CD4-positive, alpha-beta memory T cell (primary cell): ENCODE measurements around the gene ANKRD31. TPM values are rescaled to one million over a fixed set of nuclear protein-coding genes. Genes with fewer than 3 reads are reported as not detected.

ENCODE experiments used
- CTCF ChIA-PET: fragments of 350-600 bp; sonication (Branson Sonifier 250); formaldehyde crosslinking; loops from one replicate; lab custom pipeline; 2021; ENCODE audit warnings: inconsistent platforms; ENCODE audit not compliant: partially characterized antibody; lab: Charles Lee
- POLR2A ChIA-PET: fragments of 350-600 bp; sonication (Branson Sonifier 250); formaldehyde crosslinking; loops from one replicate; lab custom pipeline; 2021; ENCODE audit not compliant: partially characterized antibody; lab: Charles Lee
- DNase-seq, 5 donors: peaks; one replicate each; pipeline versions ENCODE4 v3.0.0 to v3.0.0-alpha.2; 2020 to 2022; ENCODE audit warnings: mixed read lengths in 1 of 5
- H3K27ac ChIP-seq: one replicate; pipeline ENCODE4 v1.7.0; 2013; ENCODE audit warnings: low read depth, low read length
- H3K27me3 ChIP-seq: 2 replicates; pipeline ENCODE4 v1.7.0; 2013; ENCODE audit warnings: mild to moderate bottlenecking, low read length, moderate library complexity; ENCODE audit not compliant: insufficient read depth
- H3K36me3 ChIP-seq: 2 replicates; pipeline ENCODE4 v1.7.0; 2013; ENCODE audit warnings: mild to moderate bottlenecking, low read length, moderate library complexity; ENCODE audit not compliant: insufficient read depth
- H3K4me1 ChIP-seq: 2 replicates; pipeline ENCODE4 v1.7.0; 2013; ENCODE audit warnings: mild to moderate bottlenecking, low read length, moderate library complexity; ENCODE audit not compliant: insufficient read depth
- H3K4me3 ChIP-seq, 2 donors: one replicate each; pipeline ENCODE4 v1.7.0; 2013; ENCODE audit warnings: low read length in 2 of 2, mild to moderate bottlenecking in 1 of 2
- H3K9me3 ChIP-seq, 2 donors: one replicate each; pipeline ENCODE4 v1.7.0; 2013; ENCODE audit warnings: low read length in 2 of 2, control low read depth in 1 of 2; ENCODE audit not compliant: control insufficient read depth in 1 of 2
- H3K27ac Mint-ChIP-seq, 7 donors: one replicate each; pipeline ENCODE4 v1.8.0; 2020 to 2021; ENCODE audit warnings: mixed read lengths in 7 of 7, mild to moderate bottlenecking in 6 of 7, inconsistent platforms in 3 of 7, moderate library complexity in 3 of 7
- H3K27me3 Mint-ChIP-seq, 2 donors: one replicate each; pipeline ENCODE4 v1.8.0; 2020 to 2021; ENCODE audit warnings: mixed read lengths in 2 of 2
- H3K36me3 Mint-ChIP-seq, 2 donors: one replicate each; pipeline ENCODE4 v1.8.0; 2020 to 2021; ENCODE audit warnings: mixed read lengths in 2 of 2, inconsistent platforms in 1 of 2, mild to moderate bottlenecking in 1 of 2
- H3K4me1 Mint-ChIP-seq, 4 donors: one replicate each; pipeline ENCODE4 v1.8.0; 2020 to 2021; ENCODE audit warnings: mixed read lengths in 4 of 4, mild to moderate bottlenecking in 1 of 4
- H3K4me3 Mint-ChIP-seq, 8 donors: one replicate each; pipeline ENCODE4 v1.8.0; 2020 to 2021; ENCODE audit warnings: mixed read lengths in 8 of 8, mild to moderate bottlenecking in 7 of 8, moderate library complexity in 6 of 8, inconsistent platforms in 3 of 8
- H3K9me3 Mint-ChIP-seq, 8 donors: one replicate each; pipeline ENCODE4 v1.8.0; 2020 to 2021; ENCODE audit warnings: mixed read lengths in 8 of 8, mild to moderate bottlenecking in 5 of 8, inconsistent platforms in 3 of 8, moderate library complexity in 1 of 8
- intact Hi-C: fragments of 100-400 bp; cut with micrococcal nuclease; formaldehyde crosslinking; loops from one replicate; pipeline ENCODE4 v1.15.1; 2023
- polyA plus RNA-seq, 2 donors: library from polyadenylated mRNA; unstranded; fragments of 300-500 nt; fragmentation: Illumina TruSeq; gene quantifications; one replicate each; pipeline ENCODE4 v1.2.3, GENCODE V29; 2021
- total RNA-seq, 2 experiments: library from RNA; stranded (reverse); gene quantifications; one replicate each; pipeline ENCODE4 v1.2.3, GENCODE V29; 2021

The ANKRD31 gene
- total and polyA plus RNA-seq, 4 experiments from 2014 or later = 0.21 to 0.86 (median 0.73) TPM; not detected in 1

- Mint-ChIP-seq H3K4me1 (no peaks in the 10 kb centered on the region), H3K9me3 (no peaks in the 10 kb centered on the region), H3K27me3 (no peaks in the 10 kb centered on the region), H3K4me3 (no peak overlapping the region), H3K36me3 (no peaks in the 10 kb centered on the region), H3K27ac (no peak overlapping the region)
- H3K4me3 ChIP-seq = no peak overlapping the region
- no peaks in the 10 kb centered on the region for H3K27me3 ChIP-seq
- ChIA-PET CTCF (no interaction called here), POLR2A (no interaction called here)
- DNase-seq = no peak
- H3K4me1 ChIP-seq = no peaks in the 10 kb centered on the region
- H3K27ac ChIP-seq = no peak overlapping the region
- no peaks in the 10 kb centered on the region for H3K36me3 ChIP-seq
- intact Hi-C loops = no loop called here
- H3K9me3 ChIP-seq = no peaks in the 10 kb centered on the region
Measured at GRCh38 chr5:75203604-75204003, 33.1 kb downstream of the ANKRD31 start.

- DNase-seq = no peak
- H3K27me3 Mint-ChIP-seq = no peaks in the 10 kb centered on the region
- intact Hi-C loops = no loop called here
- no peak overlapping the region for H3K27ac Mint-ChIP-seq
- Histone ChIP-seq H3K27ac (no peak overlapping the region), H3K4me1 (no peaks in the 10 kb centered on the region), H3K4me3 (no peak overlapping the region), H3K27me3 (no peaks in the 10 kb centered on the region), H3K9me3 (no peaks in the 10 kb centered on the region), H3K36me3 (no peaks in the 10 kb centered on the region)
- no peaks in the 10 kb centered on the region for H3K9me3 Mint-ChIP-seq
- POLR2A ChIA-PET = no interaction called here
- H3K36me3 Mint-ChIP-seq = no peaks in the 10 kb centered on the region
- no peak overlapping the region for H3K4me3 Mint-ChIP-seq
- CTCF ChIA-PET = interaction anchor here (1.5 kb wide), 1 partner anchor 152 kb away, joined by 6 read pairs; no protein-coding TSS in a partner anchor
- no peaks in the 10 kb centered on the region for H3K4me1 Mint-ChIP-seq
Measured at GRCh38 chr5:75202935-75203334, 33.7 kb downstream of the ANKRD31 start.

- Mint-ChIP-seq H3K27ac (no peak overlapping the region), H3K9me3 (no peaks in the 10 kb centered on the region)
- POLR2A ChIA-PET = no interaction called here
Measured at GRCh38 chr5:75200776-75201175, 35.9 kb downstream of the ANKRD31 start.

GRCh38 chr5:75199946-75200345 is 36.7 kb downstream of the ANKRD31 start:
- Mint-ChIP-seq H3K27me3 (no peaks in the 10 kb centered on the region), H3K4me1 (no peaks in the 10 kb centered on the region), H3K4me3 (no peak overlapping the region), H3K27ac (no peak overlapping the region), H3K9me3 (no peaks in the 10 kb centered on the region), H3K36me3 (no peaks in the 10 kb centered on the region)
- Histone ChIP-seq H3K27ac (no peak overlapping the region), H3K27me3 (no peaks in the 10 kb centered on the region), H3K36me3 (no peaks in the 10 kb centered on the region), H3K9me3 (no peaks in the 10 kb centered on the region), H3K4me3 (no peak overlapping the region), H3K4me1 (no peaks in the 10 kb centered on the region)
- DNase-seq = no peak
- intact Hi-C loops = no loop called here
- ChIA-PET CTCF (interaction anchor here (0.6 to 1.7 kb wide), 3 partner anchors 11 to 275 kb away, joined by 3 to 7 read pairs (median 3); no protein-coding TSS in a partner anchor), POLR2A (interaction anchor here (0.6 kb wide), 1 partner anchor 37 kb away, joined by 3 read pairs; the partner anchor contains the start of gene ANKRD31)

More at GRCh38 chr5:75200776-75201175, 35.9 kb downstream of the ANKRD31 start:
- no peaks in the 10 kb centered on the region for H3K27me3 ChIP-seq
- H3K36me3 Mint-ChIP-seq = no peaks in the 10 kb centered on the region
- no peak overlapping the region for H3K4me3 Mint-ChIP-seq
- CTCF ChIA-PET = interaction anchor here (1.7 kb wide), 1 partner anchor 151 kb away, joined by 7 read pairs; no protein-coding TSS in a partner anchor
- no peak overlapping the region for H3K27ac ChIP-seq
- no peaks in the 10 kb centered on the region for H3K36me3 ChIP-seq
- H3K4me1 ChIP-seq = no peaks in the 10 kb centered on the region
- H3K9me3 ChIP-seq = no peaks in the 10 kb centered on the region
- intact Hi-C loops = no loop called here
- H3K4me3 ChIP-seq = no peak overlapping the region
- DNase-seq = no peak
- no peaks in the 10 kb centered on the region for H3K27me3 Mint-ChIP-seq
- no peaks in the 10 kb centered on the region for H3K4me1 Mint-ChIP-seq

GRCh38 chr5:75199071-75199470 is 37.6 kb downstream of the ANKRD31 start:
- Histone ChIP-seq H3K36me3 (no peaks in the 10 kb centered on the region), H3K4me3 (no peak overlapping the region), H3K27me3 (no peaks in the 10 kb centered on the region), H3K9me3 (no peaks in the 10 kb centered on the region), H3K4me1 (no peaks in the 10 kb centered on the region), H3K27ac (no peak overlapping the region)
- intact Hi-C loops = no loop called here
- ChIA-PET POLR2A (interaction anchor here (0.6 kb wide), 1 partner anchor 38 kb away, joined by 3 read pairs; the partner anchor contains the start of gene ANKRD31), CTCF (interaction anchor here (0.7 to 1.7 kb wide), 2 partner anchors 12 to 149 kb away, joined by 3 to 7 read pairs; no protein-coding TSS in a partner anchor)
- no peaks in the 10 kb centered on the region for H3K4me1 Mint-ChIP-seq
- no peak overlapping the region for H3K27ac Mint-ChIP-seq
- DNase-seq = no peak
- peaks cover 0 to 2% of the 10 kb centered on the region in 2 donors for H3K27me3 Mint-ChIP-seq
- H3K9me3 Mint-ChIP-seq = no peaks in the 10 kb centered on the region
- no peak overlapping the region for H3K4me3 Mint-ChIP-seq
- no peaks in the 10 kb centered on the region for H3K36me3 Mint-ChIP-seq

- Histone ChIP-seq H3K27ac (no peak overlapping the region), H3K27me3 (no peaks in the 10 kb centered on the region), H3K4me3 (no peak overlapping the region), H3K4me1 (no peaks in the 10 kb centered on the region), H3K36me3 (no peaks in the 10 kb centered on the region), H3K9me3 (no peaks in the 10 kb centered on the region)
- no peaks in the 10 kb centered on the region for H3K4me1 Mint-ChIP-seq
- H3K9me3 Mint-ChIP-seq = no peaks in the 10 kb centered on the region
- H3K36me3 Mint-ChIP-seq = no peaks in the 10 kb centered on the region
- H3K27me3 Mint-ChIP-seq = peaks cover 0 to 2% of the 10 kb centered on the region in 2 donors
- ChIA-PET CTCF (no interaction called here), POLR2A (no interaction called here)
- no peak overlapping the region for H3K4me3 Mint-ChIP-seq
- no peak overlapping the region for H3K27ac Mint-ChIP-seq
- intact Hi-C loops = no loop called here
- DNase-seq = no peak
Measured at GRCh38 chr5:75197745-75198144, 38.9 kb downstream of the ANKRD31 start.

GRCh38 chr5:75192804-75193203 is 43.9 kb downstream of the ANKRD31 start:
- Histone ChIP-seq H3K27me3 (no peaks in the 10 kb centered on the region), H3K4me3 (no peak overlapping the region), H3K9me3 (no peaks in the 10 kb centered on the region), H3K4me1 (no peaks in the 10 kb centered on the region), H3K27ac (no peak overlapping the region), H3K36me3 (no peaks in the 10 kb centered on the region)
- no peaks in the 10 kb centered on the region for H3K9me3 Mint-ChIP-seq
- ChIA-PET CTCF (no interaction called here), POLR2A (no interaction called here)
- H3K27me3 Mint-ChIP-seq = peaks cover 0 to 2% of the 10 kb centered on the region in 2 donors
- no peaks in the 10 kb centered on the region for H3K4me1 Mint-ChIP-seq
- intact Hi-C loops = no loop called here
- H3K27ac Mint-ChIP-seq = no peak overlapping the region
- no peak overlapping the region for H3K4me3 Mint-ChIP-seq
- H3K36me3 Mint-ChIP-seq = no peaks in the 10 kb centered on the region
- DNase-seq = no peak
